DND-41 (cell line): ENCODE measurements around the gene HBE1.

ENCODE experiments used
- ATAC-seq: fragments of 200-7000 bp; cut with Tn5 transposase; 3 replicates; pipeline ENCODE4 v1.9.1; 2021; ENCODE audit warnings: low read depth; ENCODE audit not compliant: insufficient read depth
- DNase-seq: peaks from one replicate; pipeline ENCODE4 v3.0.0-alpha.2; 2020
- H2AFZ ChIP-seq: 2 replicates; pipeline ENCODE4 v1.6.0; 2012; ENCODE audit warnings: low read depth, low read length
- H3K27ac ChIP-seq: 2 replicates; pipeline ENCODE4 v1.5.1; 2012; ENCODE audit warnings: low read length, inconsistent platforms
- H3K27me3 ChIP-seq: fragments of 200-600 bp; sonication (generic); 2 replicates; pipeline ENCODE4 v1.6.0; 2012; ENCODE audit warnings: low read length, mild to moderate bottlenecking, inconsistent platforms; ENCODE audit not compliant: insufficient read depth, poor library complexity
- H3K36me3 ChIP-seq: 2 replicates; pipeline ENCODE4 v1.5.1; 2012; ENCODE audit warnings: low read length, inconsistent platforms; ENCODE audit not compliant: insufficient read depth
- H3K4me1 ChIP-seq: 2 replicates; pipeline ENCODE4 v1.5.1; 2012; ENCODE audit warnings: mild to moderate bottlenecking, low read length; ENCODE audit not compliant: insufficient read depth
- H3K4me2 ChIP-seq: 2 replicates; pipeline ENCODE4 v1.6.0; 2012; ENCODE audit warnings: mild to moderate bottlenecking, moderate library complexity, low read length, inconsistent platforms; ENCODE audit not compliant: insufficient read depth
- H3K4me3 ChIP-seq, 2 experiments: fragments of 200-600 bp in 1 of 2; shearing (Covaris generic) in 1 of 2; 2 replicates each; pipeline ENCODE4 v1.5.1; 2012 to 2016; ENCODE audit warnings: inconsistent platforms in 2 of 2, low read length in 2 of 2, mild to moderate bottlenecking in 2 of 2, low read depth in 1 of 2, moderate library complexity in 1 of 2
- H3K79me2 ChIP-seq: 2 replicates; pipeline ENCODE4 v1.6.0; 2012; ENCODE audit warnings: low read length, inconsistent platforms; ENCODE audit not compliant: insufficient read depth
- H3K9ac ChIP-seq: 2 replicates; pipeline ENCODE4 v1.6.0; 2012; ENCODE audit warnings: low read depth, mild to moderate bottlenecking, inconsistent platforms, low read length, moderate library complexity
- H3K9me3 ChIP-seq: 2 replicates; pipeline ENCODE4 v1.5.1; 2012; ENCODE audit warnings: low read length, moderate library complexity, mild to moderate bottlenecking, inconsistent platforms; ENCODE audit not compliant: insufficient read depth, severe bottlenecking
- H4K20me1 ChIP-seq: 2 replicates; pipeline ENCODE4 v1.6.0; 2012; ENCODE audit warnings: low read length; ENCODE audit not compliant: insufficient read depth
- CTCF ChIP-seq: IDR thresholded peaks from 2 replicates; pipeline ENCODE4 v1.5.1; 2012; ENCODE audit warnings: borderline replicate concordance, low read length, moderate library complexity, mild to moderate bottlenecking; ENCODE audit not compliant: poor library complexity, severe bottlenecking; ENCODE audit errors: extremely low read depth
- EZH2 ChIP-seq: IDR thresholded peaks from 3 replicates; pipeline ENCODE4 v1.6.1; 2012; ENCODE audit warnings: borderline replicate concordance, low read depth, mild to moderate bottlenecking, moderate library complexity, low read length, inconsistent platforms; ENCODE audit not compliant: severe bottlenecking

The HBE1 gene

GRCh38 chr11:5307256-5308019 lies 37.7 kb upstream of the HBE1 start:
- Histone ChIP-seq H3K4me3 (no peak overlapping the region), H3K27me3 (peaks cover 8% of the 10 kb centered on the region), H2AFZ (no peak overlapping the region), H3K79me2 (no peaks in the 10 kb centered on the region), H3K27ac (no peak overlapping the region), H3K9ac (no peak overlapping the region), H4K20me1 (no peaks in the 10 kb centered on the region), H3K4me2 (no peak overlapping the region), H3K4me1 (no peaks in the 10 kb centered on the region), H3K9me3 (no peaks in the 10 kb centered on the region), H3K36me3 (no peaks in the 10 kb centered on the region)
- DNase-seq = no peak
- TF ChIP-seq EZH2 (no peak), CTCF (no peak)
- no peak for ATAC-seq

- no peak for ATAC-seq
- no peaks in the 10 kb centered on the region for H3K27me3 ChIP-seq
Measured at GRCh38 chr11:5304046-5304445, 34.3 kb upstream of the HBE1 start.

GRCh38 chr11:5303626-5304025 lies 33.9 kb upstream of the HBE1 start:
- Histone ChIP-seq H4K20me1 (no peaks in the 10 kb centered on the region), H3K4me1 (no peaks in the 10 kb centered on the region), H3K27ac (no peak overlapping the region), H3K79me2 (no peaks in the 10 kb centered on the region), H3K4me2 (no peak overlapping the region), H3K9ac (no peak overlapping the region), H3K27me3 (no peaks in the 10 kb centered on the region), H2AFZ (no peak overlapping the region), H3K4me3 (no peak overlapping the region), H3K36me3 (no peaks in the 10 kb centered on the region), H3K9me3 (no peaks in the 10 kb centered on the region)
- ATAC-seq (no peak), DNase-seq (no peak)
- TF ChIP-seq CTCF (no peak), EZH2 (no peak)

More at GRCh38 chr11:5304046-5304445, 34.3 kb upstream of the HBE1 start:
- Histone ChIP-seq H4K20me1 (no peaks in the 10 kb centered on the region), H3K4me3 (no peak overlapping the region), H3K9ac (no peak overlapping the region), H3K4me1 (no peaks in the 10 kb centered on the region), H2AFZ (no peak overlapping the region), H3K4me2 (no peak overlapping the region), H3K36me3 (no peaks in the 10 kb centered on the region), H3K79me2 (no peaks in the 10 kb centered on the region), H3K9me3 (no peaks in the 10 kb centered on the region), H3K27ac (no peak overlapping the region)
- DNase-seq = no peak
- TF ChIP-seq CTCF (no peak), EZH2 (no peak)
